Activated T-cell treated with anti-CD3 and anti-CD28 coated beads for 1 hour (primary cell): Measurements from ENCODE around the gene TUBGCP2.
"Not testable (repeated sequence)": the region's sequence is repeated elsewhere in the genome, so short reads cannot be mapped to it uniquely, and the experiment has no call there.

Experiments used
- DNase-seq: peaks from one replicate; pipeline ENCODE4 v3.0.0-alpha.2; 2020; ENCODE audit warnings: low read depth

TUBGCP2 gene

GRCh38 chr10:133265052-133265451 lies 43.6 kb downstream of the TUBGCP2 start:
- not testable (repeated sequence) for DNase-seq

- no peak for DNase-seq
These were observed 44.2 kb downstream of the TUBGCP2 start for GRCh38 chr10:133264461-133264860.

- no peak for DNase-seq
These were observed 45.0 kb downstream of the TUBGCP2 start for GRCh38 chr10:133263674-133264073.

- no peak for DNase-seq
These were observed 46.0 kb downstream of the TUBGCP2 start for GRCh38 chr10:133262696-133263095.

GRCh38 chr10:133261726-133262325 lies 46.8 kb downstream of the TUBGCP2 start:
- DNase-seq = peak; percentile 76

- no peak for DNase-seq
These were observed 47.6 kb downstream of the TUBGCP2 start for GRCh38 chr10:133260895-133261725.

- no peak for DNase-seq
These were observed 49.1 kb downstream of the TUBGCP2 start for GRCh38 chr10:133259602-133259989.

GRCh38 chr10:133258818-133259601 lies 49.7 kb downstream of the TUBGCP2 start:
- peak; percentile 57 for DNase-seq

GRCh38 chr10:133258066-133258817 lies 50.4 kb downstream of the TUBGCP2 start:
- no peak for DNase-seq

- DNase-seq = no peak
These were observed 51.1 kb downstream of the TUBGCP2 start for GRCh38 chr10:133257489-133258065.

- no peak for DNase-seq
These were observed 53.3 kb downstream of the TUBGCP2 start for GRCh38 chr10:133255323-133255722.

- no peak for DNase-seq
These were observed 54.1 kb downstream of the TUBGCP2 start for GRCh38 chr10:133254421-133255120.

- no peak for DNase-seq
These were observed 55.2 kb downstream of the TUBGCP2 start for GRCh38 chr10:133253361-133253955.

- no peak for DNase-seq
These were observed 56.5 kb downstream of the TUBGCP2 start for GRCh38 chr10:133252223-133252552.

GRCh38 chr10:133251388-133252222 lies 57.1 kb downstream of the TUBGCP2 start:
- DNase-seq = no peak

- DNase-seq = no peak
These were observed 58.5 kb downstream of the TUBGCP2 start for GRCh38 chr10:133249975-133250754.

- no peak for DNase-seq
These were observed 59.4 kb downstream of the TUBGCP2 start for GRCh38 chr10:133249094-133249780.

- no peak for DNase-seq
These were observed 60.3 kb downstream of the TUBGCP2 start for GRCh38 chr10:133248334-133248715.
